ENCODE measurements around the gene SOX10.

The SOX10 gene

DNA sequence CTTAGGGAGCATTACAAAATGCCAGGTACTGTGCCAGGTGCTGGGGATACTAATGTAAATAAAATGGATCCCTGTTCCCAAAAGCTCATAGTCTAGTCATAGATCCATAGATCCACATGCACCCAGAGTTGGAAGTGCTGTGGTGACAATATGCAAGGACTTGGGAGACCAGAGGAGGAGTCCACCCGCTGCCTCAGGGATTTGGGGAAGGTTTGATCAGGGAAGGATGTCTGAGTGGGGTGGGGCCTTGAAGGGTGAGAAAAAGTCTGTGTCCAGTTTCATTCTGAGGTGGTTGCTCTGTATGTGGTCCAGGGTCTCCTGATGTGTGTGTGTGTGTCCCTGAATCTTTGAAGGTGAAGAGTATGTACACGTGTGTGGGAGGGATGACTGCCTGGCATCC lies 9.2 kb downstream of the SOX10 start:
- H2AFZ ChIP-seq: no peak overlapping the region
- no peak overlapping the region for H3K27ac ChIP-seq
- H3K27me3 ChIP-seq (ENCODE audit: control insufficient read depth, insufficient read depth, low read length): no peaks in the 10 kb centered on the region
- H3K36me3 ChIP-seq (ENCODE audit: control insufficient read depth, insufficient read depth, low read length): no peaks in the 10 kb centered on the region
- no peak overlapping the region for H3K4me2 ChIP-seq (ENCODE audit: low read length)
- no peaks in the 10 kb centered on the region for H3K79me2 ChIP-seq
- TF ChIP-seq, protein P1, sequence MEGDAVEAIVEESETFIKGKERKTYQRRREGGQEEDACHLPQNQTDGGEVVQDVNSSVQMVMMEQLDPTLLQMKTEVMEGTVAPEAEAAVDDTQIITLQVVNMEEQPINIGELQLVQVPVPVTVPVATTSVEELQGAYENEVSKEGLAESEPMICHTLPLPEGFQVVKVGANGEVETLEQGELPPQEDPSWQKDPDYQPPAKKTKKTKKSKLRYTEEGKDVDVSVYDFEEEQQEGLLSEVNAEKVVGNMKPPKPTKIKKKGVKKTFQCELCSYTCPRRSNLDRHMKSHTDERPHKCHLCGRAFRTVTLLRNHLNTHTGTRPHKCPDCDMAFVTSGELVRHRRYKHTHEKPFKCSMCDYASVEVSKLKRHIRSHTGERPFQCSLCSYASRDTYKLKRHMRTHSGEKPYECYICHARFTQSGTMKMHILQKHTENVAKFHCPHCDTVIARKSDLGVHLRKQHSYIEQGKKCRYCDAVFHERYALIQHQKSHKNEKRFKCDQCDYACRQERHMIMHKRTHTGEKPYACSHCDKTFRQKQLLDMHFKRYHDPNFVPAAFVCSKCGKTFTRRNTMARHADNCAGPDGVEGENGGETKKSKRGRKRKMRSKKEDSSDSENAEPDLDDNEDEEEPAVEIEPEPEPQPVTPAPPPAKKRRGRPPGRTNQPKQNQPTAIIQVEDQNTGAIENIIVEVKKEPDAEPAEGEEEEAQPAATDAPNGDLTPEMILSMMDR (IDR thresholded peaks at IDR 0.05): no peak
- H3K4me1 ChIP-seq: no peaks in the 10 kb centered on the region
- no peak overlapping the region for H3K4me3 ChIP-seq (ENCODE audit: low read depth, low read length)
- H3K9ac ChIP-seq: no peak overlapping the region
- no peaks in the 10 kb centered on the region for H3K9me3 ChIP-seq (ENCODE audit: control insufficient read depth, low read length)

DNA sequence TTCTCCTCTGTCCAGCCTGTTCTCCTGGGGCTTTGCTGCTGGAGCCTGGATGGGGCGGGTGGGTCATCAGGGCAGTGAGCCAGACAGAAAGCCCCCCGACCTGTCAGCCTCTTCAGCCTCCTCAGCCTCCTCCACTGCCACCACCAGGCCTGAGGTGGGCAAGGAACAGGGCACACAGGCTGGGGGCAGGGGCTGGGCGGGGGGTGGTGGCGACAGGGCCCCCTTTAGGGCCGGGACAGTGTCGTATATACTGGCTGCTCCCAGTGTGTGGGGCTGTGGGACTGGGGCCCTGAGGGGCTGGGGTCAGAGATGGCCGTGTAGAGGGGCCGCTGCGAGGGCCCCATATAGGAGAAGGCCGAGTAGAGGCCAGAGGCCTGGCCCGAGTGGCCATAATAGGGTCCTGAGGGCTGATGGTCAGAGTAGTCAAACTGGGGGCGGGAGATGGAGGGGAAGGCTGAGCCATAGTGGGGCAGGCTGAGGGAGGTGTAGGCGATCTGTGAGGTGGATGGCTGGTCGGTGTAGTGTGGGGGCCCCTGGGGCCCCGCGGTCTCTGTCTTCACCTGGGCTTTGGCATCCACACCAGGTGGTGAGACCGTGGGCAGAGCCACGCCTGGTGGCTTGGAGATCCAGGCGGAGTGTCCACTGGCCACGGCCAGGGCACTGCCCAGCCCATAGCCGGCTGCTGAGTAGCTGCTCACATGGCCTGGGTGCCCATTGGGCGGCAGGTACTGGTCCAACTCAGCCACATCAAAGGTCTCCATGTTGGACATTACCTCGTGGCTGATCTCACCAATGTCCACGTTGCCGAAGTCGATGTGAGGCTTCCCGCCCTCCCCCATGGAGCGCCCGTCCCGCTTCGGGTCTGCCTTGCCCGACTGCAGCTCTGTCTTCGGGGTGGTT lies 10.8 kb downstream of the SOX10 start:
- Histone ChIP-seq H3K27me3 (ENCODE audit: control insufficient read depth, insufficient read depth, low read length) (no peaks in the 10 kb centered on the region), H3K9ac (no peak overlapping the region), H3K27ac (no peak overlapping the region), H2AFZ (no peak overlapping the region), H3K4me1 (no peaks in the 10 kb centered on the region), H3K36me3 (ENCODE audit: control insufficient read depth, insufficient read depth, low read length) (no peaks in the 10 kb centered on the region), H3K4me2 (ENCODE audit: low read length) (no peak overlapping the region), H3K9me3 (ENCODE audit: control insufficient read depth, low read length) (no peaks in the 10 kb centered on the region), H3K4me3 (ENCODE audit: low read depth, low read length) (no peak overlapping the region), H3K79me2 (no peaks in the 10 kb centered on the region)
- TF ChIP-seq, protein P1 (IDR thresholded peaks at IDR 0.05): no peak

DNA sequence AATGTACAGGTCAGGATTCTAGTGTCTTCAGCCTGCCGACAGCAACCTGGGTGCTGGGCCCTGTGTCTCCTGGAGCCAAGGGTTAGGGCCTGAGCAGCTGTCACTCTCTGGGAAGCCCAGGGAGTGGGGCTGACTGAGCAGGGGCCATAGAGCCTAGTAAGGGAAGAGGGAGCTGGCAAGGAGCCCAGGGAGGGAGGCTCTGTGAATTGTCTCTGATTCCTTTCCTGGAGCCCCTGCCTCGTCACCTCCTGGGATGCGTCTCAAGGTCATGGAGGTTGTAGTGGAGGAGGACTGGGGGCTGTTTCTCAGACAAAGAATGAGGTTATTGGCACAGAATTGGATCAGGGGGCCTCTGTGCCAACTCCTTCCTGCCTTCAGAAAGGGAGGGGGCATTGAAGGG lies 11.8 kb downstream of the SOX10 start:
- no peaks in the 10 kb centered on the region for H3K27me3 ChIP-seq (ENCODE audit: control insufficient read depth, insufficient read depth, low read length)
- no peak overlapping the region for H3K4me3 ChIP-seq (ENCODE audit: low read depth, low read length)
- TF ChIP-seq, protein P1 (IDR thresholded peaks at IDR 0.05): no peak
- H3K36me3 ChIP-seq (ENCODE audit: control insufficient read depth, insufficient read depth, low read length): no peaks in the 10 kb centered on the region
- no peaks in the 10 kb centered on the region for H3K79me2 ChIP-seq
- H3K27ac ChIP-seq: no peak overlapping the region
- no peak overlapping the region for H3K4me2 ChIP-seq (ENCODE audit: low read length)
- H2AFZ ChIP-seq: no peak overlapping the region
- no peak overlapping the region for H3K9ac ChIP-seq
- no peaks in the 10 kb centered on the region for H3K9me3 ChIP-seq (ENCODE audit: control insufficient read depth, low read length)
- H3K4me1 ChIP-seq: no peaks in the 10 kb centered on the region

DNA sequence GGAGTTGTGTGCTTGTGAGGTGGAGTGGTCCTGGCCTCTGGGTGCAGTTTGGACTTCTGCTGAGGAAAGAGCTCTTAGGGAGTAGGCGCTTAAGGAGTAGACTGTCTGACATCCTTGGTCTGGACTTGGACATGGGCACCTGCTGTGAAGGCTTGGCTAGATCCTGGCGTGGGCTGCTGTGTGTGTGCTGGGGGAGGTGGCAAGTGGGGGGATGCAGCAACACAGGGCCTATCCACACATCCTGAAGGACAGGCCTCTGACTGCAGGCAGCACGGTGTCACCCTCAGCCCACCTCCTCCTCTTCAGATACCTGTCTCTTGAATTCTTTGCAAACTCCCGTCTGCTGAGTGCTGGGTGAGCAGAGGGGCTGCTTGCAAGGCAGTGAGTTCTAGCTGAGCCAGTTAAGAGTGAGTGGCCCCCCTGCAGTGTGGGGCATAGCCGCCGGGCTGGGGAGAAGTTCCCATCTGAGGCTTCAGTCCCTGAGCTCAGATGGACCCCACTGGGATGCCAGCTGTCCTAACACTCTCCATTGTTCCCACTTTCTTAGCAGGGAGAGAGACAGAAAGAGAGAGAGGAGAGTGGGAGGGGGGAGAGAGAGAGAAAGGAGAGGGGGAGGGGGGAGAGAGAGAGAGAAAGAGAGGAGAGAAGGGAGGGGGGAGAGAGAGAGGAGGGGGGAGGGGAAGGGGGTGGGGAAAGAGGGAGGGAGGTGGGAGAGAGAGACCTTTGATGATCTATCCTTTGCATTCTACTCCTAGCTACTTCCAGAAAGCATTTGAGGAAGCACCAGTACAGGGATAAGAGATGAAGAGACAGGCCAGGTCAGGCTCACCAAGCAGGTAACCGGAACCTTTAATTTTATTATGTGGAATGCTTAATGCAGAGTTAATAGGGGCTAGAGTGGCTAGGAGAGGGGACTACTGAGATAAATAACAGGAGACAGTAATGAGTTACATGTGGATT lies 12.6 kb downstream of the SOX10 start:
- H3K4me2 ChIP-seq (ENCODE audit: low read length): no peak overlapping the region
- no peaks in the 10 kb centered on the region for H3K9me3 ChIP-seq (ENCODE audit: control insufficient read depth, low read length)
- no peaks in the 10 kb centered on the region for H3K4me1 ChIP-seq
- no peaks in the 10 kb centered on the region for H3K79me2 ChIP-seq
- TF ChIP-seq, protein P1 (IDR thresholded peaks at IDR 0.05): no peak
- no peak overlapping the region for H3K9ac ChIP-seq
- H3K36me3 ChIP-seq (ENCODE audit: control insufficient read depth, insufficient read depth, low read length): no peaks in the 10 kb centered on the region
- H2AFZ ChIP-seq: no peak overlapping the region
- H3K27me3 ChIP-seq (ENCODE audit: control insufficient read depth, insufficient read depth, low read length): no peaks in the 10 kb centered on the region
- no peak overlapping the region for H3K4me3 ChIP-seq (ENCODE audit: low read depth, low read length)
- no peak overlapping the region for H3K27ac ChIP-seq

Data from parathyroid adenoma (tissue), 2 donors.